Kidney (tissue), 14 donors: ENCODE results near the gene LSM12. TPM values are rescaled to one million over a fixed set of nuclear protein-coding genes. Genes with fewer than 3 reads are reported as not detected.

Source experiments
- DNase-seq, 5 donors: peaks; one replicate each; pipeline ENCODE4 v3.0.0-alpha.2; 2013 to 2020
- FAIRE-seq: peaks from 2 replicates; lab custom pipeline; 2012; peaks lifted over from hg19 to GRCh38; lab: Jason Lieb, UNC
- H3K27ac ChIP-seq, 2 donors: one replicate each; pipeline ENCODE4 v1.7.0; 2013; ENCODE audit warnings: low read depth in 2 of 2, low read length in 2 of 2, inconsistent platforms in 1 of 2
- H3K27me3 ChIP-seq: one replicate; pipeline ENCODE4 v1.7.1; 2013; ENCODE audit warnings: low read length, inconsistent platforms; ENCODE audit not compliant: control insufficient read depth, insufficient read depth
- H3K36me3 ChIP-seq, 3 donors: one replicate each; pipeline versions ENCODE4 v1.7.0 to v1.7.1; 2013; ENCODE audit warnings: low read length in 3 of 3, control low read depth in 1 of 3, inconsistent platforms in 1 of 3; ENCODE audit not compliant: insufficient read depth in 3 of 3, control insufficient read depth in 2 of 3
- H3K4me1 ChIP-seq, 3 donors: one replicate each; pipeline versions ENCODE4 v1.7.0 to v1.7.1; 2013; ENCODE audit warnings: low read length in 3 of 3, inconsistent platforms in 1 of 3, low read depth in 1 of 3; ENCODE audit not compliant: control insufficient read depth in 2 of 3, insufficient read depth in 2 of 3
- H3K4me3 ChIP-seq, 3 donors: one replicate each; pipeline versions ENCODE4 v1.7.0 to v1.8.1; 2013; ENCODE audit warnings: low read length in 3 of 3, control low read depth in 1 of 3, inconsistent platforms in 1 of 3
- H3K9ac ChIP-seq, 3 donors: one replicate each; pipeline versions ENCODE4 v1.7.0 to v1.7.1; 2013; ENCODE audit warnings: low read length in 3 of 3, control low read depth in 1 of 3, inconsistent platforms in 1 of 3
- H3K9me3 ChIP-seq, 3 donors: one replicate each; pipeline versions ENCODE4 v1.7.0 to v1.7.1; 2013; ENCODE audit warnings: low read length in 3 of 3, control low read depth in 1 of 3, inconsistent platforms in 1 of 3; ENCODE audit not compliant: control insufficient read depth in 2 of 3, insufficient read depth in 1 of 3
- CTCF ChIP-seq: IDR thresholded peaks from 3 replicates; pipeline ENCODE4 v1.5.1; 2012; ENCODE audit warnings: mild to moderate bottlenecking, moderate library complexity, borderline replicate concordance; ENCODE audit not compliant: insufficient read depth; ENCODE audit errors: extremely low read depth
- intact Hi-C: fragments of 100-400 bp; cut with DNase I; formaldehyde crosslinking; loops from one replicate; pipeline ENCODE4 v1.11.1; 2022
- polyA plus RNA-seq: library from polyadenylated mRNA; stranded (reverse); fragments of 350-450 nt; fragmentation: Illumina TruSeq; extraction: RNeasy Lipid Tissue Mini Kit (QIAGEN cat#74804); gene quantifications from one replicate; pipeline ENCODE4 v1.2.3, GENCODE V29; 2014; ENCODE audit warnings: low read depth, low replicate concordance; ENCODE audit not compliant: insufficient read depth
- total RNA-seq: library from RNA; stranded (reverse); fragmentation: NEBNext Ultra II Directional; extraction: Animal tissue kit (Norgen Biotek cat#: 25700); gene quantifications from one replicate; pipeline ENCODE4 v1.2.1, GENCODE V29; 2021
- donor health status: control.
- donor health status: control.
- donor health status: control.
- donor health status: control.
- donor health status: control.
- donor health status: DM: yes; HTN: yes; CAD: no.
- donor health status: Normal renal cell carcinoma (clear cell type).

Gene LSM12
- total and polyA plus RNA-seq, 2 donors from 2014 or later: 29.0 to 47.6 TPM

- no peak overlapping the region for H3K4me3 ChIP-seq
- no peak overlapping the region for H3K9ac ChIP-seq
- H3K36me3 ChIP-seq: peaks cover 0 to 9% (median 7%) of the 10 kb centered on the region in 3 donors
- H3K9me3 ChIP-seq: no peaks in the 10 kb centered on the region
- intact Hi-C loops: no loop called here
- H3K27ac ChIP-seq: no peak overlapping the region
- no peaks in the 10 kb centered on the region for H3K27me3 ChIP-seq
- TF ChIP-seq CTCF: no peak
- FAIRE-seq (no peak), DNase-seq (no peak)
- H3K4me1 ChIP-seq: peaks cover 0 to 28% (median 0%) of the 10 kb centered on the region in 3 donors
Observed at GRCh38 chr17:44010966-44011647, 55.4 kb downstream of the LSM12 start.

GRCh38 chr17:44008205-44008909 is 58.1 kb downstream of the LSM12 start:
- TF ChIP-seq CTCF: no peak
- Histone ChIP-seq H3K4me1 (peaks cover 0 to 25% (median 0%) of the 10 kb centered on the region in 3 donors), H3K27ac (no peak overlapping the region), H3K4me3 (peak overlapping the region in 1 of 3 donors; percentile 70), H3K27me3 (peaks cover 5% of the 10 kb centered on the region), H3K9me3 (no peaks in the 10 kb centered on the region), H3K36me3 (peaks cover 0 to 9% (median 7%) of the 10 kb centered on the region in 3 donors), H3K9ac (no peak overlapping the region)
- no peak for FAIRE-seq
- intact Hi-C loops: no loop called here
- peak in 1 of 5 donors; percentile 61 for DNase-seq

- Histone ChIP-seq H3K27ac (peak overlapping the region; percentile 41 to 74), H3K9me3 (no peaks in the 10 kb centered on the region), H3K36me3 (peaks cover 0 to 9% (median 7%) of the 10 kb centered on the region in 3 donors), H3K27me3 (peaks cover 5% of the 10 kb centered on the region), H3K9ac (peak overlapping the region in 2 of 3 donors; percentile 56 to 60), H3K4me1 (peaks cover 0 to 25% (median 0%) of the 10 kb centered on the region in 3 donors), H3K4me3 (peak overlapping the region; percentile 70 to 75 (median 70))
- no peak for FAIRE-seq
- TF ChIP-seq CTCF: no peak
- intact Hi-C loops: no loop called here
- peak in 2 of 5 donors; percentile 47 to 57 for DNase-seq
Observed at GRCh38 chr17:44007346-44008204, 58.9 kb downstream of the LSM12 start.
